COLO668 (cell line): ENCODE data around the gene ADAT3.
A peak's percentile ranks its signal among the peaks of the same experiment; 100 is the strongest.

Experiments
- DNase-seq: peaks from one replicate; lab custom pipeline; 2025; ENCODE audit not compliant: unreplicated experiment; lab: John Stamatoyannopoulos, UW

ADAT3 gene

GRCh38 chr19:1905110-1905862 lies at the start of gene ADAT3, which contains the start of gene SCAMP4:
Gene ADAT3 (plus strand): TSS chr19:1905399. CDS start chr19:1912048, 6,649 bp downstream.
Gene SCAMP4 (plus strand): TSS chr19:1905399. CDS start chr19:1915020, 9,621 bp downstream.
- DNase-seq: peak; percentile 99

- peak; percentile 47 for DNase-seq
These were observed 49.4 kb upstream of the ADAT3 start for GRCh38 chr19:1855828-1856255.

- DNase-seq: no peak
These were observed 48.9 kb upstream of the ADAT3 start for GRCh38 chr19:1856345-1856697.

- DNase-seq: peak; percentile 90
These were observed 48.2 kb upstream of the ADAT3 start for GRCh38 chr19:1856698-1857603.

- peak; percentile 67 for DNase-seq
These were observed 47.4 kb upstream of the ADAT3 start for GRCh38 chr19:1857648-1858326.

- no peak for DNase-seq
These were observed 46.7 kb upstream of the ADAT3 start for GRCh38 chr19:1858412-1859081.

- DNase-seq: no peak
These were observed 45.8 kb upstream of the ADAT3 start for GRCh38 chr19:1859331-1859781.

GRCh38 chr19:1860042-1860775 lies 45.0 kb upstream of the ADAT3 start:
- DNase-seq: peak; percentile 74

GRCh38 chr19:1860821-1861598 lies 44.2 kb upstream of the ADAT3 start:
- peak; percentile 27 for DNase-seq

GRCh38 chr19:1861599-1862031 lies 43.6 kb upstream of the ADAT3 start:
- DNase-seq: peak; percentile 16

GRCh38 chr19:1862068-1862423 lies 43.2 kb upstream of the ADAT3 start:
- peak; percentile 56 for DNase-seq

GRCh38 chr19:1862424-1863327 lies 42.5 kb upstream of the ADAT3 start:
- DNase-seq: peak; percentile 62

- DNase-seq: no peak
These were observed 41.9 kb upstream of the ADAT3 start, which contains the start of gene KLF16 for GRCh38 chr19:1863328-1863637. Gene KLF16 (minus strand): TSS chr19:1863579. CDS start chr19:1863497, 82 bp downstream.

GRCh38 chr19:1863638-1864479 lies 41.3 kb upstream of the ADAT3 start:
- DNase-seq: peak; percentile 99

GRCh38 chr19:1864480-1865171 lies 40.6 kb upstream of the ADAT3 start:
- DNase-seq: peak; percentile 82

- no peak for DNase-seq
These were observed 39.8 kb upstream of the ADAT3 start for GRCh38 chr19:1865172-1866010.
